GM11168 (cell line): ENCODE results near the gene HOXC12.

ENCODE experiments used
- in situ Hi-C: fragments of 300-500 bp; cut with MboI; formaldehyde crosslinking; loops from one replicate; pipeline ENCODE4 v1.12.0; 2022; ENCODE audit warnings: low sequenced_read_pairs; ENCODE audit not compliant: unreplicated experiment

HOXC12 gene

DNA sequence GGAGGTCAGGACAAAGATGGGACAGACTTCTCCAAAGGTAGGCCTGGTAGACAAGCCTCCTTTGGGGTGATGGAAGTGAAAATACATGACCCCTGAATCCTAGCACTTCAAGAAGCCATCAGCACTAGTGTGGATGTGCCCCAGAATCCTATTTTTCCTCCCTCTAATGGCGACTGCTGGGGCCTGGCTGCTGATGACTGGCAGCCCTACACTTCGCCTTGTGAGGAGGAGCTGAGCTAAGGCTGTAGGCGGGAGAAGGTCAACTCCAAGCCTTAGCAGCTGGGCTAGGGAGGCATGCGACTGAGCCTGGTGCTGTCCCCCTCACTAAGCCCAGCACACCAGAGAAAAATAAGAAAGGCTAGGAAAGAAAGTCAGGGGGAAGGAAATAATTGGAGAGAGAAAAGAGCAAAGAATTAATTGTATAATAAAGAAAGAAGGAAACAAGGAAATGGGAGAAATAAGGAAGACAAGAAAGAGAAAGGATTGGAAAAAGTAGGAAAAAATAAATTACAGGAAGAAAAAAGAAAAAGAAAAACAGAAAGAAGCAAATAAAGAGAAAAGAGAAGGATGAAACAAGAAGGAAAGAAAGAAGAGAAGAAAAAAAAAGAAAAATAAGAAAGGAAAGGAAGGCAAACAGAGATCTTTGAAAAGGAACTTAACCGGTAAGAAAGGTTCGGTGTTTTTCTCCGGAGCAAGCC is 25.6 kb downstream of the HOXC12 start:
- in situ Hi-C loops, result no loop called here

DNA sequence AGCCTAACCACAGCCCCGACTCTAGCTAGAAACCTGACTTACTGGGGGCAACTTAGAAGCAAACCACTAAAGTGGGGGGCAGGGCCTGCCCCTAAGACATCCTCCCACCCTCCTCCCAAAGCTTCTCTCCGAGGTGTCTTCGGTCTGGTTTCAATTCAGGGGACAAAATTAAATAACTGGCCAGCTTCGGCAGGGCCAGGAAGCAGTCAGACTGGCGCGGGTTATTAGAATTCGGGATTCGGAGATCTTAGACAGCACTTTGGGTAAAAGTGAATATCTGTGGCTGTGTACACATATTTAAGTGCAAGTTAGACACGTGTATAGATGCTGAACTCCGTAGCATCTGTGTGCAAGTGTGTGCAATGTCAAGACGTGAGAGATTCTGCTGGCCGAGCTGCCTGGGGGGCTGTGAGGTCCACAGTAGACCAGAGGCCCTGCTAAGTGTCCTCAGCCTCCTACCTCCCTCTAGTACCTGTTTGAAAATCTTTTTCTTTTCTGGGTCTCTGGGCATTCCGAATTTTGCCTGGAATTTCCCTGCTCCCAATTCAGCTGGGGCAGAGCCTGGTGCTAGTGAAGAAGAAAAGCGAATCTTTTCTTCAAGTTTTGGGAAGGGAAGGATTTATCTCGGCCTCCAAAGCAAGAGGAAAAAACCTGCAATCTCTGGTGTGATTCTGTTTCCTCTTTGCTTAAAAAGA is 26.2 kb downstream of the HOXC12 start:
- in situ Hi-C loops, result no loop called here

DNA sequence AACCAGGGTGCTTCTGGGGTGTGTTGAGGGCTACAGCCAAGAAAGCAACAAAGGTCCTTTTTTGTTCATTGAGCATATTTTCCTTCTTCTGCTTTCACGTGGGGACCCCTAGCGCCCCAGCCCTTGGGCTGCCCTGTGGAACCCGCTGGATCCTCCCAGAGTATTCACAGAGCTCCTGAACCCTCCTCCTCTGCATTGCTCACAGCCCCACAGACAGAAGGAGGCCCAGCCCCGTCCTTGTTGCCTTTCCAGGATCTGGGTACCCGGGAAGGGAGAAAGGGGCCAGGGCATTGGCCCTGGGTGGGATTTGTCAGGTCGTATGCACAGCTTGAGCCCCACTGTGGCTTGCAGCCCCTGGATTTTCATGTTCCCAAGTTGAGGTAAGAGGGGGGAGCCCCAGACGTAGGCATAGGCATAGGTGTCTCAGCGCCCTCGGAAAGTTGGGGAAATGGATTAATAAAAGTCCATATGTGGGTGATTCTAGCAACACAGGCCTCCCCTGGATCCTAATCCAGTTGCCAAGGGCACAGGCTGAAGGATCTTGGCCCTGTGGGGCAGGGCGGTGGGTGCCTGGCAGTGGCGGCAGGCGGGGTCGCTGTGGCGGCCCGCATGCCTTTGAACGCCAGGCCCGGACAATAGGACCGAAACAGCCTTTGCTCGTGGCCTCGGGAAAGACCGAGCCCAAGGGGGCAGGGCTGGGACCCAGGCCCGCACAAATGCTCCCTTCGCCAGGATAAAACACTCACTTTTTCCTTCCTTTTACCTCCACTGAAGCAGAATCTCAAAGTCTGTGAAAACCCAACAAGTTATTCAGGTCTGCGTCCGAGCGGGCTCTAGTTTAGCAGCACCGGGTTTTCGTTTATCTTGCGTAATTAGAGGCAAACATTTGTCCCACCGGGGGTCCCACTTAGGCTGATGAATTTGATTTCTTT is 27.2 kb downstream of the HOXC12 start:
- in situ Hi-C loops, result no loop called here

DNA sequence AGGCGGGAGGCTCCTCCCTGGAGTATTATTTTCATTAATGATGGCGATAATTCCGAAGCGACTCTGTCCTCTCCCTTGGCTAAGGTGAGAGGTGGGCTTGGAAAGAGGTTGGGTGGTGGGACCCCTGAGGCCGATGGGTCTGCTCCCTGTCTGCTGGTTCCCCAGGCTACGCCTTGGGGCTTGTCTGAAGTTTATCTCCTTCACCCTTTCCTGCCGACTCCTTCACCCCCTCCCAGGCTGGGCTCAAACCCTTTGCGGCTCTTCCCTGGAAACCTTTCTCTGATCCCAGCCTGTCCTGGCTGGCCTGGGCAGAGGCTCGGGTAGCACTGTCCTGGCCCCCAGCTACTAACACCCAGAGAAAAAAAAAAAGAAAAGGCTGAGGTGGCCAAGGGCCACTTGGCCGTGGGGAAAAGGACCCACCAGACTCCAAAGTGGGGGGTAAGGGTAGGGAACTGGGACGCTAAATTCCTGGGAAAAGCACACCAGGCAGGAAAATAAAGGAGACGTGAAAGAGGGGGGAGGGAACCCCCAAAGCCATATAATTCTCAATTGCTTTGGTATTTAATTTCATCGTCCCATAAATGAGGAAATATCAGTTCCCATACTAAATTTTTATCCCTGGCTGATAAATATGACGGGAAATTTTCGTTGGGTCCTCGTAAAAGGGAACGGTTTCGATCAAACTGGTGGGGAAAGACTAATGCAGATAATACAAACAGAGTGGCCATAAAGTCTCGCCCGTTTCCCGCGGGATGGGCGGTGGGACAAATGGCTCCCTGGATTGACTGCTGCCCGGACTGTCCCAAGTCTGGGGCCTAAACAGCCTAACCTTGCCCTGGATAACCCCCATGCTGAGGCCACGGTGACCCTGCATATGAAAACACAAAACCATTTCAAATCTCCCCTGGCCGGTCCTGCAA is 28.2 kb downstream of the HOXC12 start:
- in situ Hi-C loops, result no loop called here

DNA sequence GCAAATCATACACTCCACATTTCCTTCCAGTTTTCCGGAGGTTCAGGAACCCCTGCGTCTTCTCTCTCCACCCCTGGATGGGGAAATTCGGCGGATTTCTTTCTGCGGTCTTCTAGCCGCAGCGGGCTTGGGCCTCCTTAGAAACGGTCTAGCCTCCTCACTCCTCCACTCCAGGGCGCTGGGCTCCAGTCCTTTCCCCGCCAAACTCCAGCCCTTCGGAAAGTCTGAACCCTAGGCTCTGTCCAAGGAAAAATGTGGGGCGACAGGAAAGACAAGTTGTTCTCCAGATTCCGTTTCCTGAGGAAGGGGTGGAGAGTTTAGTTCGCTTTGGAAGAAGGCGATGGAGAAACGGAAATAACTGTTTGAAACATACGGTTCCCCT is 28.9 kb downstream of the HOXC12 start:
- in situ Hi-C loops, result no loop called here

DNA sequence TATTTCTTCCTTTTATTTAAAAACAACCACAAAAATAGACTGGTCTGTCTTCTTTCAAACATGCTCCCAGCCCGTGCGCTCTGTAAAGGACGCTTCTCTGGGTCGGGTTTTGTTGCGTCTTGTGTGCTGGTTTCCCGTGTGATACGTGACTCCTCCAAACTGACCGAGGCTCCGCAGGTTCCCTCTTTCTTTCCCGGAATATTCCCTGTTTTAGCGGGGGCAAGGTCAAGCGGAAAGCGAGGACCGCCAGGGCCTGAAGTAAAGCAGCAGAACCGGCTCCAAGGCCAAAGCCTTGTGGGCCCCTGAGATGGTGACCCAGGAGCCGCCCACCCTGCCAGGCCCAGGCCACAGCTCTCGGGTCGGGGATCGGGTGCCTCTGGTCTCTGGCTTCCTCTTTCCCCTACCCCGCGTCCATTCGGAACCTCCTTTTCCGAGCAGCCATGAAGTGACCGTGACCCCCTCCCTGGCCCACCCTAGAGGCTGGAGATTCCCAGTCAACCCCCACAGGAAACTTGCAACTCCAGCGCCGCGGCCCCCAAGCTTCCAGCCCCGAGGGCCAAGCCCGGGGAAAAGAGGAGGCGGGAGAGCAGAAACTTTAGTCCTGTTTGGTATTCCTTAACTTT is 29.4 kb downstream of the HOXC12 start:
- in situ Hi-C loops, result no loop called here

DNA sequence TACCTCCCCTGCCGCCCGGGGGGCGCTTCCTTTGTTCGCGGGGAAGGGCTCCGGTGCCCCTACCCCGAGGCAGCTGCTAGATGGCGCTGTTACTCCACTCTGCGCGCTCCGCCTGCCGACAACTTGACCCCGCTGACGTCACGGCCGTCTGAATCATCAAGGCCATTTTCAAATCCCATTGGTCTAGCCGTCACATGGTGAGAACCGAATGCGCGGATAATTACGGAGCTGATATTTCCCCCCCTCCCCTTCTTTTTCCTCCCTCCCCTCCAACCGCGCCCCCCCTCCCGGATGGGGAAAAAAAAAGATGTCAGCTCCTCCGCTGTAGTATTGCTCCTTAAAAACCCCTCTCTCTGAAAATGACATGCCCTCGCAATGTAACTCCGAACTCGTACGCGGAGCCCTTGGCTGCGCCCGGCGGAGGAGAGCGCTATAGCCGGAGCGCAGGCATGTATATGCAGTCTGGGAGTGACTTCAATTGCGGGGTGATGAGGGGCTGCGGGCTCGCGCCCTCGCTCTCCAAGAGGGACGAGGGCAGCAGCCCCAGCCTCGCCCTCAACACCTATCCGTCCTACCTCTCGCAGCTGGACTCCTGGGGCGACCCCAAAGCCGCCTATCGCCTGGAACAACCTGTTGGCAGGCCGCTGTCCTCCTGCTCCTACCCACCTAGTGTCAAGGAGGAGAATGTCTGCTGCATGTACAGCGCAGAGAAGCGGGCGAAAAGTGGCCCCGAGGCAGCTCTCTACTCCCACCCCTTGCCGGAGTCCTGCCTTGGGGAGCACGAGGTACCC is 30.4 kb downstream of the HOXC12 start, which contains the start of gene HOXC10:
TSS of gene HOXC10 (plus strand) at position 246 of the 791 bp plus-strand sequence. CDS start at position 360, 114 bp downstream.
- in situ Hi-C loops, result no loop called here

DNA sequence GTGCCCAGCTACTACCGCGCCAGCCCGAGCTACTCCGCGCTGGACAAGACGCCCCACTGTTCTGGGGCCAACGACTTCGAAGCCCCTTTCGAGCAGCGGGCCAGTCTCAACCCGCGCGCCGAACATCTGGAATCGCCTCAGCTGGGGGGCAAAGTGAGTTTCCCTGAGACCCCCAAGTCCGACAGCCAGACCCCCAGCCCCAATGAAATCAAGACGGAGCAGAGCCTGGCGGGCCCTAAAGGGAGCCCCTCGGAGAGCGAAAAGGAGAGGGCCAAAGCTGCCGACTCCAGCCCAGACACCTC is 30.9 kb downstream of the HOXC12 start:
- in situ Hi-C loops, result no loop called here

DNA sequence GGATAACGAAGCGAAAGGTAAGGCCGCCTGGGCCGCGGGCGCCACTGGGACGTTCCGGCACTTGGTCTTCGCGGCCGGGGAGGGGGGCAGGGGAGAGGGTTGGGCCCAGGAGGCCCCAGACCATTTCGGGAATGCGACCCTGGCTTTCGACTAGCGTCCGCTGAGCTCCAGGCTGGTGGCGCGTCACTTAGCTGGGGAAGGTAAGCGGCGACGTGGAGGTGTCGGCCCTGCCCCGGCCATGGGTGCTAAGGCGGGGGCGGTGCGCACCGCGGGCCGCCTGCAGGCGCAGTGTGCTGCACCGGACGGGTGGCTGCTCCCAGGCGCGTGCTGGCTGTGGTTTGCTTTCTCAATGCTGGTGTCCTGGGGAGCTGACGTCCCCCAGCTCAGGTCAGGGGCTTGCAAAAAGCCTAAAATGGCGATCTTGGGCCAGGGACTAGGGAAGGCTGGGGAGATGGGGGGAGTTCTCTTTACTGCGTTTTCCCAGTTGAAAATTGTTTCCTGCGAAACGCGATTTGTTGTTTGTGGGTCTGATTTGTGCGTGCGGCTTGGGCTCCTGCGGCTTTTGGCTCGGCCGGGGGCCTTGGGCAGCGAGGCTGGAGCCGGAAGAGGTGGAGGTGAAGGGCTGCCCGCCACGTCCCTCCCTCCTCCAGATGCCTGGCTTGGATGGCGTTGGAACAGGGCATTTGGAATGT is 31.4 kb downstream of the HOXC12 start:
- in situ Hi-C loops, result no loop called here

DNA sequence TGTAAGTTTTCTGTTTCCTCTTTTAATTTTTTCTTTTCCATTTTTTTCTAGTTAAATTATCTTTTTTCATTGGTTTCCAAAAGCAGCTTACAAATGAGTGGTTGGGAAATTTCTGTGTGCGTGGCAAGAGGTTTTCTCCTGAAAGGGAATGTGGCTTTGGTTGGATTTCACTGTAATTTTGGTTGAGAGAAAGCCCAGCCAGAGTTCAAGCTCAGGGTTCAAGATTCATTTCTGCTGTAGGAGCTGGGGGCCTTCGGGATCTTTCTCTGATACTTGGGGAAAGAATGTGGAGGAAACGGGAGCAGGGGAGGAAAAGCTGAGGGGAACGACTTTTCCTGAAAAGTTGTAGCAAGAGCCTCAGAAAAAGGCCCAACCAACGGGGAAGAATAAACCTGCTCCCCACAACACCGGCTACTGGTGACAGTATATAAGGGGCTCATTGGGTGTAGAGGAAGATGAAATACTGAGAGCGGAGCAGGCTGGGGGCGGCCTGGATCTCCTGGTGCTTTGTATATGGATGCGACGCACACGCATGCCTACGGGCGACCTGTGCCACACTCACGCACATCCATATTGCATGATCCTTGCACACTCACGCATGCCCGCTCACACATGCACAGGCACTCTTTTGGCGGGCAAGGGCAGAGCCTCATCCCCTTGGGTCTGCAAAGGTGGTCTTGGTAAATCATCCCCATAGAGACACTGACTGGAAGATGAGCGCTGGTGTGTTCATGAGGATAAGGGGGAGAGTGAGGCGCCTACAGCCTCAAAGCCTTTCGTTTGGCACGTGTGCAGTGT is 32.2 kb downstream of the HOXC12 start:
- in situ Hi-C loops, result no loop called here

DNA sequence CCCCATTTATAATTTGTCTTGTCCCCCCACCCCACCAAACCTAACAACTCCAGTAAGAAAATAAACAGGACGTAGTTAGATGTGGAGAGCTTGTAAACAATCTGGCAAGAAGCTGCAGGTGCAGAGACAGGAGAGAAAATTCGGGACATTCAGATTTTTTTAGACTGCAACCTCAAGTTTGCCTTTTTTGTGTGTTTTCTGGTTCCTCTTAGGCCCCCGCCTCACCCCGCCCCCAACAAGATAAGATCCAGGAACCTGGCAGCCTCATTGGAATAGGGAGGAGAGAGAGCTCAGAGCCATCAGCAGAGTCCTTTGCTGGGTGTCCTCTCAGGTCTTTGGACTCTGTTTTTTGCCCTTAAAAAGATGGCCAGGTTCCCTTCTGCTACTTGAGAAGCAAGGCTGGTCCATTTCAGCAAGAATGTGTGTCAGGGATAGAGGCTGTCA is 33.1 kb downstream of the HOXC12 start:
- in situ Hi-C loops, result no loop called here

DNA sequence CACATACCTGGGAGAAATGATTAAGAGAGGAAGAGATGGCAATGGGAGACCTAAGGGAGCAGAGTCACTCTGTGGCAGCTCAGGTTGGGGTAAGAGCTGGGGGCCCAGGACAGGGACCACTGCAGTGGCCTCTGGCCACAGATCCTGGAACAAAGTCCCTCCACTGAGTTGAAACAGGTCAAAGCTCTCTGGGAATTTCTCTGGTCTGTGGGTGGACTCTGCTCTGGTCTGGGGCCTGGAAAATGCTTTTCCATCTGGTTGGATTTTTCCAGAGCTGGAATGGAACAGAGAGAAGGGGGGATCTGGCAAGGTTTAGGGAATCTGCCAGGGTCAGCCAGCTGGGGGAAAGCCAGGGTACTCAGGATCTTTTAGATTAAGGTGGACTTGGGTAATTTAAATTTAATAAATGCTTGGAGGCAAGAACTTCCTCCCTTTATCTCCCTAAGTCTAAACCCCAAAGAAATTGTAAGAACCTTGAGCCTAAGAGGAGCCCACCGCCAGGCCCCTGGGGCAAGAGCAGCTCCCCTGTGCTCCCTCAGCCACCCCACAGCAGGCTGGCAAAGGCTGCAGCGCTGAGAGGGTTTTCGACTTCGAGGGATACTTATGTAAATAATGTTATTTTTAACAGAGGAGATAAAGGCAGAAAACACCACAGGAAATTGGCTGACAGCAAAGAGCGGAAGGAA is 34.0 kb downstream of the HOXC12 start:
- in situ Hi-C loops, result no loop called here

DNA sequence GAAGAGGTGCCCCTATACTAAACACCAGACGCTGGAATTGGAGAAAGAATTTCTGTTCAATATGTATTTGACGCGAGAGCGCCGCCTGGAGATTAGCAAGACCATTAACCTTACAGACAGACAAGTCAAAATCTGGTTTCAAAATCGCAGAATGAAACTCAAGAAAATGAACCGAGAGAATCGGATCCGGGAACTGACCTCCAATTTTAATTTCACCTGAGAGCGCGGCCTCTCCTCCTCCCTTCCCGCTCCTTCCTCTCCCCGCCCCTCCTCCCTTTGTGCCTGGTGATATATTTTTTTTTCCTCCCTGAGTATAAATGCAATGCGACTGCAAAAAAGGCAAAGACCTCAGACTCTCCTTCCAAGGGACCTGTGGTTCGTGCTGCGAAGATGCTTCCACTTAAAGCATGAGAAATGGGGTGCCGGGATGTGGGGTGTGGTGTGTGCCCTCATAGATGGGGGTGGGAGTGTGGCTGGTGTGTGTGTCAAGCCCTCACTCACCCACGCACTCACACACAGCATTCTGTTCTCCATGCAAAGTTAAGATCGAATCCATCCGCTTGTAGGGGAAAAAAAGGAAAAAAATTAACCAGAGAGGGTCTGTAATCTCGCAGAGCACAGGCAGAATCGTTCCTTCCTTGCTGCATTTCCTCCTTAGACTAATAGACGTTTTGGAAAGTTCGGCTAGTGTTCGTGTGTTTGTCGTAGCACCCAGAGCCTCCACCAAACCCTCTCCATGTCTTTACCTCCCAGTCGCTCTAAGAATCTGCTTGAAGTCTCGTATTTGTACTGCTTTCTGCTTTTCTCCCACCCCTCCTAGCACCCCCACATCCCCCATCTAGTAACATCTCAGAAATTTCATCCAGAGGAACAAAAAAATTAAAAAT is 34.8 kb downstream of the HOXC12 start:
- in situ Hi-C loops, result no loop called here

DNA sequence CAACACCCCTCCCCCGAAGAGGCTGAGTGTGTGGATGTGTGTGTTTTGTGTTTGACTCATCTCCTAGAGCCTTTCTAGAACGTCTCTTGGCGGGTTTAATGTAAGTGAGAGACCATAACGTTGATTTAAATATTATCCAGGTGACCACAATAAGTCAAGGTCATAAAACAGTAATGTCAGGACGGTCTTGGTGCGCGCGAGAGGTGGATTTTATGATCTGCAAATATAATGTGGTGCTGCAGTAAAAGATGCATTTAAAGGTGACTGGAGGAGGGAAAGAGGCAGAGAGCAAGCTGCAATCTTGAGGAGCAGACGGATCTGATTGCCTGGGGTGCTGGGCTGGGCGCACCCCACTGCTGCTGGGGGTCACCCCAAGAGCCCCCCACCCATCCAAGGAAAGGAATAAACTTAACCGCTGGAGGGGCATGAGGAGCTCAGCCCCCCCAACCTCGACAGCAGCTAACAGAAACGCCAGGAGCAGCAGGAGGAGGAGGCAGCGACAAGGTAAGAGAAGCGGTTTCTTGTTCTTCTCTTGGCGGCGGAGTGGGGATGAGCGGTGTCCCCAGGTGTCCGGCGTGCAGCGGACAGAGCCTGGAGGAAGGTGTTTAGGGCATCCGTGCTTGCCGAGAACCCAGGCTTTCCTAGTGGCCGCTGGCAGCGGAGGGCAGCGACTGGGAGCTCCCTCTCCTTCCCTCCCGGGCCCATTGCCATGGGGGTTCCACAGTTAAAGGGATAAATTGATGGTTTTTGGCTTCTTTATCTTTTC is 35.8 kb downstream of the HOXC12 start:
- in situ Hi-C loops, result no loop called here

DNA sequence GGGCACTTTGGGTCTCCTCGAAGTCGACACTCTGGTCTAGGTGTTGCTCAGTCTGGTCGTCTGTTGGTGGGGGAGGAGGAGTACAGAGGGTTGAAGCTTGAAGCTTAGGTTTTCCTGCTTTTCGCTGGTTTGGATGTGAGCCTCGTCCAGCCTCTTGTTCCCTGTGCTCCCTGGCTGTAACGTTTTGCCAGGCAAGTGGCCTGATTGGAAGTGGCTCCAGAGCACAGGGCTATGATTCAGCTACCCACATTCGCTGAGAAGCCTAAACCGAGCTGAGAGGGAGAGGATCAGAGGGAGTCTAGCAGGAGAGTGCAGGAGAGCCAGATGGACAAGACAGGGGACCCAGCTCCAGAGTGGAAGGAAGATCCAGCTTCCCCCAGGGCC is 36.4 kb downstream of the HOXC12 start:
- in situ Hi-C loops, result no loop called here
